Colonic mucosa (tissue), 4 donors: ENCODE data around the gene RTL10. TPM values are rescaled to one million over a fixed set of nuclear protein-coding genes. Genes with fewer than 3 reads are reported as not detected.

Source experiments
- DNase-seq: peaks from one replicate; pipeline ENCODE4 v3.0.0-alpha.2; 2020
- H3K27ac ChIP-seq: fragments of 200-600 bp; one replicate; pipeline ENCODE4 v1.8.0; 2021
- H3K27me3 ChIP-seq: fragments of 200-600 bp; one replicate; pipeline ENCODE4 v1.8.0; 2021
- H3K36me3 ChIP-seq: fragments of 200-600 bp; one replicate; pipeline ENCODE4 v1.8.0; 2021
- H3K4me1 ChIP-seq: fragments of 200-600 bp; one replicate; pipeline ENCODE4 v1.8.0; 2021; ENCODE audit warnings: mild to moderate bottlenecking
- H3K4me3 ChIP-seq: fragments of 200-600 bp; one replicate; pipeline ENCODE4 v1.8.0; 2021
- H3K9ac ChIP-seq, 2 donors: one replicate each; pipeline ENCODE4 v1.7.0; 2013; ENCODE audit warnings: control low read depth in 2 of 2, low read depth in 2 of 2, low read length in 2 of 2
- H3K9me3 ChIP-seq: fragments of 200-600 bp; one replicate; pipeline ENCODE4 v1.8.0; 2021
- CTCF ChIP-seq: fragments of 200-600 bp; IDR thresholded peaks from one replicate; pipeline ENCODE4 v1.8.0; 2022; ENCODE audit warnings: antibody characterized with exemption, mild to moderate bottlenecking
- intact Hi-C: fragments of 100-400 bp; cut with DNase I; formaldehyde crosslinking; loops from one replicate; pipeline ENCODE4 v1.14.1; 2022
- total RNA-seq, 2 donors: library from RNA; stranded (reverse); fragmentation: NEBNext Ultra II Directional in 1 of 2; extraction: Animal tissue kit (Norgen Biotek cat#: 25700) in 1 of 2; gene quantifications; one replicate each; pipeline ENCODE4 v1.2.1, GENCODE V29; 2021
- donor health status: healthy.
- donor health status: DM: no; HTN: no; CAD: no.
- donor health status: DM: no; HTN: no; CAD: no.

RTL10 gene
- total RNA-seq, 2 donors from 2014 or later: 9.7 to 14.1 TPM

- Histone ChIP-seq H3K9me3 (no peaks in the 10 kb centered on the region), H3K4me3 (no peak overlapping the region), H3K36me3 (no peaks in the 10 kb centered on the region), H3K9ac (peak overlapping the region in 1 of 2 donors; percentile 55), H3K27me3 (no peaks in the 10 kb centered on the region), H3K4me1 (peaks cover 9% of the 10 kb centered on the region), H3K27ac (no peak overlapping the region)
- intact Hi-C loops: no loop called here
- DNase-seq: peak; percentile 55
- TF ChIP-seq CTCF: no peak
Measured at GRCh38 chr22:19872779-19873137, 18.1 kb upstream of the RTL10 start.

GRCh38 chr22:19871845-19872778 is 17.4 kb upstream of the RTL10 start:
- DNase-seq: peak; percentile 17
- H3K9me3 ChIP-seq: no peaks in the 10 kb centered on the region

GRCh38 chr22:19871023-19871844 is 16.6 kb upstream of the RTL10 start:
- H3K27ac ChIP-seq: no peak overlapping the region
- intact Hi-C loops: no loop called here
- no peak overlapping the region for H3K4me3 ChIP-seq
- no peaks in the 10 kb centered on the region for H3K36me3 ChIP-seq
- DNase-seq: peak; percentile 15
- peaks cover 9% of the 10 kb centered on the region for H3K4me1 ChIP-seq
- no peak overlapping the region for H3K9ac ChIP-seq
- TF ChIP-seq CTCF: no peak
- no peaks in the 10 kb centered on the region for H3K9me3 ChIP-seq
- no peaks in the 10 kb centered on the region for H3K27me3 ChIP-seq

More at GRCh38 chr22:19871845-19872778, 17.4 kb upstream of the RTL10 start:
- no peak overlapping the region for H3K9ac ChIP-seq
- TF ChIP-seq CTCF: no peak
- no peaks in the 10 kb centered on the region for H3K27me3 ChIP-seq
- H3K36me3 ChIP-seq: no peaks in the 10 kb centered on the region
- intact Hi-C loops: no loop called here
- peaks cover 9% of the 10 kb centered on the region for H3K4me1 ChIP-seq
- H3K4me3 ChIP-seq: no peak overlapping the region
- H3K27ac ChIP-seq: no peak overlapping the region

- Histone ChIP-seq H3K36me3 (no peaks in the 10 kb centered on the region), H3K27ac (no peak overlapping the region), H3K9ac (no peak overlapping the region), H3K4me1 (peaks cover 9% of the 10 kb centered on the region), H3K4me3 (no peak overlapping the region), H3K27me3 (no peaks in the 10 kb centered on the region), H3K9me3 (no peaks in the 10 kb centered on the region)
- DNase-seq: peak; percentile 16
- intact Hi-C loops: no loop called here
- TF ChIP-seq CTCF: no peak
Measured at GRCh38 chr22:19870153-19871022, 15.7 kb upstream of the RTL10 start.
